Measurements from ENCODE around the gene PANX2. TPM values are rescaled to one million over a fixed set of nuclear protein-coding genes. Genes with fewer than 3 reads are reported as not detected.

PANX2 gene
- total and polyA plus RNA-seq, 2 of the 4 experiments (the other 2 are of a cell fraction): 0.18 to 1.7 TPM

- Histone ChIP-seq H3K14ac (replicated peaks; ENCODE audit: low read depth, low read length) (no peak overlapping the region), H3K4me1 (ENCODE audit: control insufficient read depth, insufficient read depth, low read length) (peaks cover 6% of the 10 kb centered on the region; the same call in 1 of the 2 replicates), H4K5ac (ENCODE audit: low read depth, low read length) (no peak overlapping the region), H2BK5ac (ENCODE audit: low read depth, low read length, poor library complexity, severe bottlenecking) (no peak overlapping the region), H3K56ac (ENCODE audit: extremely low read depth, insufficient read depth, low read length) (no peak overlapping the region), H2BK120ac (ENCODE audit: low read depth, low read length) (no peak overlapping the region), H3K79me1 (ENCODE audit: low read depth in 1 of 2, low read length in 2 of 2) (no peaks in the 10 kb centered on the region), H2AFZ (replicated peaks; ENCODE audit: low read length, poor library complexity) (no peak overlapping the region), H2BK20ac (ENCODE audit: low read depth, low read length) (no peak overlapping the region), H2BK15ac (ENCODE audit: low read depth, low read length) (no peak overlapping the region), H3K4me3 (ENCODE audit: insufficient read depth, low read depth, low read length) (no peak overlapping the region), H2AK9ac (replicated peaks; ENCODE audit: low read depth, low read length, poor library complexity) (no peak overlapping the region), H4K91ac (ENCODE audit: insufficient read depth, low read depth, low read length) (no peak overlapping the region), H3K18ac (ENCODE audit: low read depth, low read length) (no peak overlapping the region), H3K27ac (ENCODE audit: insufficient read depth, low read length) (no peak overlapping the region), H3K27me3 (ENCODE audit: control insufficient read depth, insufficient read depth, low read length) (no peaks in the 10 kb centered on the region; the same call in 1 of the 2 replicates), H3K9me1 (ENCODE audit: insufficient read depth, low read length) (no peaks in the 10 kb centered on the region), H4K20me1 (ENCODE audit: insufficient read depth, low read length) (no peaks in the 10 kb centered on the region), H3K9ac (ENCODE audit: low read depth, low read length) (no peak overlapping the region), H2AK5ac (ENCODE audit: low read depth, low read length) (no peak overlapping the region), H3K36me3 (ENCODE audit: control insufficient read depth, insufficient read depth, low read length) (peaks cover 2% of the 10 kb centered on the region; the same call in 1 of the 2 replicates), H3K4ac (ENCODE audit: low read depth, low read length) (no peak overlapping the region), H3K9me3 (ENCODE audit: control insufficient read depth, insufficient read depth, low read length) (no peaks in the 10 kb centered on the region), H3K23ac (ENCODE audit: low read depth, low read length) (no peak overlapping the region), H4K8ac (ENCODE audit: low read depth in 2 of 2, low read length in 2 of 2) (no peak overlapping the region), H3K4me2 (ENCODE audit: low read depth, low read length) (no peak overlapping the region)
- POLR2A ChIA-PET (ENCODE audit: unreplicated experiment): no interaction called here
- in situ Hi-C loops (cut with MboI; ENCODE audit: low sequenced_read_pairs): no loop called here
- 77% methylated on average over 18 of the region's 39 CpGs; no CpG with 5 or more reads in 1 of the 2 experiments for WGBS, 2 experiments (ENCODE audit: extremely low coverage in 2 of 2, insufficient read length in 1 of 2)
- ATAC-seq (ENCODE audit: low read depth) (no peak), DNase-seq (no peak)
- intact Hi-C loops (cut with micrococcal nuclease): no loop called here
- no TSS peak for BruUV-seq (replicated peaks)
- dilution Hi-C loops (cut with HindIII; ENCODE audit: low sequenced_read_pairs, unreplicated experiment): no loop called here
- no peak for TF ChIP-seq USF2 (IDR thresholded peaks at IDR 0.05; ENCODE audit: low read depth, low read length)
- no peak for TF ChIP-seq ELK1 (IDR thresholded peaks at IDR 0.05; ENCODE audit: borderline replicate concordance, low read depth, low read length)
- TF ChIP-seq BHLHE40 (IDR thresholded peaks at IDR 0.05; ENCODE audit: low read depth, low read length): no peak
- TF ChIP-seq RFX5 (IDR thresholded peaks at IDR 0.05; ENCODE audit: low read depth, low read length): no peak
- no peak for TF ChIP-seq CHD1 (IDR thresholded peaks at IDR 0.05; ENCODE audit: low read depth, low read length)
- TF ChIP-seq RCOR1 (IDR thresholded peaks at IDR 0.05; ENCODE audit: insufficient replicate concordance, low read length): no peak
- no peak for TF ChIP-seq FOS (IDR thresholded peaks at IDR 0.05; ENCODE audit: low read depth, low read length)
- TF ChIP-seq MAFK (IDR thresholded peaks at IDR 0.05; ENCODE audit: low read depth, low read length): no peak
- no peak for TF ChIP-seq NFE2L2 (IDR thresholded peaks at IDR 0.05; ENCODE audit: low read depth, low read length)
- no peak for TF ChIP-seq MAZ (IDR thresholded peaks at IDR 0.05; ENCODE audit: borderline replicate concordance, low read depth, low read length)
- no peak for TF ChIP-seq RAD21 (IDR thresholded peaks at IDR 0.05; ENCODE audit: low read length)
- no peak for TF ChIP-seq SMC3 (IDR thresholded peaks at IDR 0.05; ENCODE audit: low read depth, low read length)
- CTCF ChIA-PET: no interaction called here
These were observed 9.6 kb downstream of the PANX2 start for GRCh38 chr22:50179937-50180726.

Measured in IMR-90 (cell line).